ENCODE data around the gene PRKCA.

GRCh38 chr17:66604376-66604775 lies 302.0 kb downstream of the PRKCA start:
- TF ChIP-seq CTCF (IDR thresholded peaks at IDR 0.05) = no peak
- TF ChIP-seq POLR2A (IDR thresholded peaks at IDR 0.05) = no peak

Data from uterus (tissue), 2 donors.